GM12875 (cell line): Measurements from ENCODE around the gene CST7.

Experiments used
- H3K4me3 ChIP-seq: one replicate; pipeline ENCODE4 v1.5.1; 2011; ENCODE audit warnings: low read depth, low read length, control low read depth
- TF ChIP-seq, protein P1 (sequence below): IDR thresholded peaks from 2 replicates; pipeline ENCODE4 v1.5.1; 2011; ENCODE audit warnings: low read depth, mild to moderate bottlenecking, control low read depth, inconsistent platforms, low read length, moderate library complexity, borderline replicate concordance; ENCODE audit not compliant: insufficient read depth

CST7 gene

GRCh38 chr20:24991897-24992486, 42.9 kb downstream of the CST7 start:
- TF ChIP-seq, protein P1, sequence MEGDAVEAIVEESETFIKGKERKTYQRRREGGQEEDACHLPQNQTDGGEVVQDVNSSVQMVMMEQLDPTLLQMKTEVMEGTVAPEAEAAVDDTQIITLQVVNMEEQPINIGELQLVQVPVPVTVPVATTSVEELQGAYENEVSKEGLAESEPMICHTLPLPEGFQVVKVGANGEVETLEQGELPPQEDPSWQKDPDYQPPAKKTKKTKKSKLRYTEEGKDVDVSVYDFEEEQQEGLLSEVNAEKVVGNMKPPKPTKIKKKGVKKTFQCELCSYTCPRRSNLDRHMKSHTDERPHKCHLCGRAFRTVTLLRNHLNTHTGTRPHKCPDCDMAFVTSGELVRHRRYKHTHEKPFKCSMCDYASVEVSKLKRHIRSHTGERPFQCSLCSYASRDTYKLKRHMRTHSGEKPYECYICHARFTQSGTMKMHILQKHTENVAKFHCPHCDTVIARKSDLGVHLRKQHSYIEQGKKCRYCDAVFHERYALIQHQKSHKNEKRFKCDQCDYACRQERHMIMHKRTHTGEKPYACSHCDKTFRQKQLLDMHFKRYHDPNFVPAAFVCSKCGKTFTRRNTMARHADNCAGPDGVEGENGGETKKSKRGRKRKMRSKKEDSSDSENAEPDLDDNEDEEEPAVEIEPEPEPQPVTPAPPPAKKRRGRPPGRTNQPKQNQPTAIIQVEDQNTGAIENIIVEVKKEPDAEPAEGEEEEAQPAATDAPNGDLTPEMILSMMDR, result no peak
- H3K4me3 ChIP-seq, result peak overlapping the region; percentile 77

GRCh38 chr20:24992487-24993205, 43.6 kb downstream of the CST7 start, which contains the start of gene APMAP:
TSS of gene APMAP (minus strand) at chr20:24992751. CDS start at chr20:24992688, 63 bp downstream.
- H3K4me3 ChIP-seq, result peak within 1 kb of the TSS; percentile 77
- TF ChIP-seq, protein P1, result no peak

DNA sequence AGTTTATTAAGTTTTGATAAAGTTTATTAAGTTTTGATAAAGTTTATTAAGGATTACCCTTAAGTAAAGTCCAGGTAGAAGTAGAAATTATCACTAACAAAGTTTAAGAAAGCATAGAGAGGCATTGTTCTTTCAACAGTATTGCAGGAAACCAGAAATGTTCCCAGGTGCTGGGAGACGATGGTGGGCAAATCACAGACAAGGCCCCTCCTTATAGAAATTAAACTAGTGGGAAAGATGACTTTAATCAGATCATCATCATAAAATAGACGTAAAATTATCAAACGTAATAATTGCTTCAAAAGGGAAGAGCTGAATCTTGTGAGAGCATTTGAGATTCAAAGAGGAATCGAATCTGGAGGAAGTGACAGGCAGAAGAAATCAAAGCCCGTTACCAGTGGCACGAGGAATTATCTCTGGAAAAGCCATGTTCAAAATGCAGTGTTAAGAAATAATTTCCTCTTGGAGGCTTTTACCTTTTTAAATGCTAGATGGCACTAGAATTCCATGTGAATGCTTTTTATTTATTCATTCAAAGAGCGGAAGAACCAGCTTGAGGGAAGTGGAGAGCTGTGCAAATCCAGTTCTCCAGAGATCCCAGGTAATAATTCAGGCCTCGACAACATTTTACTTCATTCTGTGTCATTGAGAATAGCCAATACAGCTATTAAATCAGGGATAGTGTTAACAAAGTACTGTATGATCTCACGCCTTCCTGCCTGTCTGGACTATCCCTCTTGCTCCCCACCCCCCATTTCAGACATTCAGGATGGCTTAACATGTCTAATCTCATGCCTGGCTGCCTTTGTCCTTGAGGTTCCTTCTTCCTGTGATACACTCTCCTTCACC, 44.5 kb downstream of the CST7 start:
- H3K4me3 ChIP-seq, result no peak overlapping the region
- TF ChIP-seq, protein P1, result no peak

GRCh38 chr20:24994186-24994465, 45.1 kb downstream of the CST7 start:
- TF ChIP-seq, protein P1, result no peak
- H3K4me3 ChIP-seq, result no peak overlapping the region

- TF ChIP-seq, protein P1, result peak; percentile 83
- H3K4me3 ChIP-seq, result no peak overlapping the region
These were observed 45.6 kb downstream of the CST7 start for GRCh38 chr20:24994470-24995368.

- no peak overlapping the region for H3K4me3 ChIP-seq
- TF ChIP-seq, protein P1, result no peak
These were observed 46.8 kb downstream of the CST7 start for GRCh38 chr20:24995741-24996448.
